Astrocyte of the spinal cord (primary cell): ENCODE data around the gene PPFIBP2.

Source experiments
- DNase-seq: peaks from one replicate; pipeline ENCODE4 v3.0.0; 2011; ENCODE audit warnings: low read depth, low spot score
- H3K4me3 ChIP-seq: 2 replicates; pipeline ENCODE4 v1.5.1; 2011; ENCODE audit warnings: low read depth, mild to moderate bottlenecking, low read length, moderate library complexity
- CTCF ChIP-seq: IDR thresholded peaks from 2 replicates; pipeline ENCODE4 v1.5.1; 2012; ENCODE audit warnings: low read depth, mild to moderate bottlenecking, low read length, inconsistent platforms
- in situ Hi-C: cut with HindIII; loops from 2 replicates; pipeline ENCODE4 v1.10.0; 2017; ENCODE audit warnings: low sequenced_read_pairs

Gene PPFIBP2

GRCh38 chr11:7609521-7609920, 95.7 kb downstream of the PPFIBP2 start:
- H3K4me3 ChIP-seq: no peak overlapping the region
- no peak for TF ChIP-seq CTCF
- in situ Hi-C loops: no loop called here
- no peak for DNase-seq

- H3K4me3 ChIP-seq: no peak overlapping the region
- in situ Hi-C loops: no loop called here
- no peak for TF ChIP-seq CTCF
- no peak for DNase-seq
Measured at GRCh38 chr11:7610393-7610792, 96.6 kb downstream of the PPFIBP2 start.

- TF ChIP-seq CTCF: no peak
- H3K4me3 ChIP-seq: no peak overlapping the region
- no peak for DNase-seq
- in situ Hi-C loops: no loop called here
Measured at GRCh38 chr11:7611411-7611810, 97.6 kb downstream of the PPFIBP2 start.

GRCh38 chr11:7612056-7612660, 98.4 kb downstream of the PPFIBP2 start:
- H3K4me3 ChIP-seq: no peak overlapping the region
- in situ Hi-C loops: no loop called here
- no peak for TF ChIP-seq CTCF
- DNase-seq: no peak

- no peak overlapping the region for H3K4me3 ChIP-seq
- in situ Hi-C loops: no loop called here
- no peak for TF ChIP-seq CTCF
- DNase-seq: no peak
Measured at GRCh38 chr11:7612661-7613393, 99.0 kb downstream of the PPFIBP2 start.

- no peak overlapping the region for H3K4me3 ChIP-seq
- no peak for TF ChIP-seq CTCF
- DNase-seq: no peak
- in situ Hi-C loops: no loop called here
Measured at GRCh38 chr11:7613394-7613720, 99.6 kb downstream of the PPFIBP2 start.
